IMR-90 (cell line): ENCODE results near the gene ABCC10. TPM values are rescaled to one million over a fixed set of nuclear protein-coding genes. Genes with fewer than 3 reads are reported as not detected.
A peak's percentile ranks its signal among the peaks of the same experiment; 100 is the strongest.

Experiments used
- ATAC-seq: fragments of 200-7000 bp; cut with Tn5 transposase; 2 replicates; pipeline ENCODE4 v1.9.1; 2020; ENCODE audit warnings: low read depth, mild to moderate bottlenecking, moderate library complexity
- BruUV-seq: library from RNA; stranded (reverse); fragments of 400-500 nt; replicated peaks from 2 replicates; lab custom pipeline; 2021; lab: Mats Ljungman, UMichigan
- CTCF ChIA-PET: fragments of 300-600 bp; formaldehyde crosslinking; extraction: SDS; loops from one replicate; lab custom pipeline; 2021; ENCODE audit warnings: antibody characterized with exemption; lab: Yijun Ruan, JAX
- POLR2A ChIA-PET: fragments of 300-600 bp; sonication (Branson Sonifier 250); formaldehyde crosslinking; loops from one replicate; lab custom pipeline; 2022; ENCODE audit warnings: antibody characterized with exemption; ENCODE audit not compliant: unreplicated experiment; lab: Charles Lee
- DNase-seq: peaks from one replicate; pipeline ENCODE4 v3.0.0; 2013
- H2AFZ ChIP-seq: replicated peaks from 2 replicates; pipeline ENCODE3; 2013; ENCODE audit warnings: low read length, mild to moderate bottlenecking; ENCODE audit not compliant: poor library complexity
- H2AK5ac ChIP-seq: 2 replicates; pipeline ENCODE4 v1.6.1; 2013; ENCODE audit warnings: low read depth, low read length, inconsistent platforms
- H2AK9ac ChIP-seq: replicated peaks from 2 replicates; pipeline ENCODE3; 2013; ENCODE audit warnings: mild to moderate bottlenecking, low read depth, low read length, moderate library complexity; ENCODE audit not compliant: poor library complexity
- H2BK120ac ChIP-seq: 2 replicates; pipeline ENCODE4 v1.6.1; 2013; ENCODE audit warnings: low read depth, low read length, inconsistent platforms
- H2BK15ac ChIP-seq: 3 replicates; pipeline ENCODE4 v1.6.1; 2013; ENCODE audit warnings: low read depth, low read length, inconsistent platforms
- H2BK20ac ChIP-seq: 2 replicates; pipeline ENCODE4 v1.6.1; 2013; ENCODE audit warnings: low read depth, mild to moderate bottlenecking, inconsistent platforms, low read length, moderate library complexity
- H2BK5ac ChIP-seq: 2 replicates; pipeline ENCODE4 v1.6.1; 2013; ENCODE audit warnings: mild to moderate bottlenecking, low read depth, low read length, inconsistent platforms; ENCODE audit not compliant: poor library complexity, severe bottlenecking
- H3K14ac ChIP-seq: replicated peaks from 2 replicates; pipeline ENCODE4 v1.6.1; 2013; ENCODE audit warnings: low read depth, low read length, inconsistent platforms
- H3K18ac ChIP-seq: 2 replicates; pipeline ENCODE4 v1.6.1; 2013; ENCODE audit warnings: low read depth, low read length, control low read depth
- H3K23ac ChIP-seq: 2 replicates; pipeline ENCODE4 v1.6.1; 2013; ENCODE audit warnings: low read depth, low read length, inconsistent platforms
- H3K27ac ChIP-seq: 2 replicates; pipeline ENCODE4 v1.5.1; 2013; ENCODE audit warnings: mild to moderate bottlenecking, control low read depth, low read length; ENCODE audit not compliant: insufficient read depth
- H3K27me3 ChIP-seq: 2 replicates; pipeline ENCODE4 v1.6.1; 2013; ENCODE audit warnings: low read length; ENCODE audit not compliant: control insufficient read depth, insufficient read depth
- H3K36me3 ChIP-seq: 2 replicates; pipeline ENCODE4 v1.6.1; 2013; ENCODE audit warnings: low read length, mixed read lengths; ENCODE audit not compliant: control insufficient read depth, insufficient read depth
- H3K4ac ChIP-seq: 2 replicates; pipeline ENCODE4 v1.6.1; 2013; ENCODE audit warnings: low read depth, low read length, inconsistent platforms
- H3K4me1 ChIP-seq: 2 replicates; pipeline ENCODE4 v1.6.1; 2013; ENCODE audit warnings: low read length, mixed read lengths; ENCODE audit not compliant: control insufficient read depth, insufficient read depth
- H3K4me2 ChIP-seq: 2 replicates; pipeline ENCODE4 v1.6.1; 2013; ENCODE audit warnings: low read depth, mild to moderate bottlenecking, control low read depth, low read length, moderate library complexity
- H3K4me3 ChIP-seq: 2 replicates; pipeline ENCODE4 v1.5.1; 2013; ENCODE audit warnings: low read depth, mild to moderate bottlenecking, control low read depth, low read length, moderate library complexity; ENCODE audit not compliant: insufficient read depth
- H3K56ac ChIP-seq: 2 replicates; pipeline ENCODE4 v1.6.1; 2013; ENCODE audit warnings: low read length, inconsistent platforms; ENCODE audit not compliant: insufficient read depth; ENCODE audit errors: extremely low read depth
- H3K79me1 ChIP-seq, 2 experiments: 2 replicates each; pipeline ENCODE4 v1.6.1; 2013; ENCODE audit warnings: low read length in 2 of 2, inconsistent platforms in 1 of 2, low read depth in 1 of 2
- H3K9ac ChIP-seq: 2 replicates; pipeline ENCODE4 v1.6.1; 2013; ENCODE audit warnings: low read depth, low read length, control low read depth
- H3K9me1 ChIP-seq: 2 replicates; pipeline ENCODE4 v1.6.1; 2013; ENCODE audit warnings: low read length, inconsistent platforms; ENCODE audit not compliant: insufficient read depth
- H3K9me3 ChIP-seq: 2 replicates; pipeline ENCODE4 v1.6.1; 2013; ENCODE audit warnings: low read length; ENCODE audit not compliant: control insufficient read depth, insufficient read depth
- H4K20me1 ChIP-seq: 2 replicates; pipeline ENCODE4 v1.6.1; 2013; ENCODE audit warnings: low read length, inconsistent platforms; ENCODE audit not compliant: insufficient read depth
- H4K5ac ChIP-seq: 2 replicates; pipeline ENCODE4 v1.6.1; 2013; ENCODE audit warnings: mild to moderate bottlenecking, low read depth, low read length, control low read depth
- H4K8ac ChIP-seq, 2 experiments: 2 replicates each; pipeline ENCODE4 v1.6.1; 2013; ENCODE audit warnings: low read depth in 2 of 2, low read length in 2 of 2, control low read depth in 1 of 2, inconsistent platforms in 1 of 2
- H4K91ac ChIP-seq: 2 replicates; pipeline ENCODE4 v1.6.1; 2013; ENCODE audit warnings: low read depth, low read length, inconsistent platforms; ENCODE audit not compliant: insufficient read depth
- BHLHE40 ChIP-seq: fragments of 150-350 bp; IDR thresholded peaks from 2 replicates; pipeline ENCODE4 v1.6.1; 2016; ENCODE audit warnings: mild to moderate bottlenecking, low read depth, low read length
- CEBPB ChIP-seq: IDR thresholded peaks from 2 replicates; pipeline ENCODE4 v1.6.1; 2012; ENCODE audit warnings: low read depth, low read length, improper control_type of control experiment
- CHD1 ChIP-seq: IDR thresholded peaks from 2 replicates; pipeline ENCODE4 v1.6.1; 2012; ENCODE audit warnings: low read depth, low read length, improper control_type of control experiment
- FOS ChIP-seq: fragments of 150-350 bp; IDR thresholded peaks from 2 replicates; pipeline ENCODE4 v1.6.1; 2016; ENCODE audit warnings: low read depth, low read length
- MAFK ChIP-seq: IDR thresholded peaks from 2 replicates; pipeline ENCODE4 v1.6.1; 2012; ENCODE audit warnings: low read depth, low read length, improper control_type of control experiment
- MAZ ChIP-seq: IDR thresholded peaks from 2 replicates; pipeline ENCODE4 v1.6.1; 2012; ENCODE audit warnings: low read depth, mild to moderate bottlenecking, low read length, improper control_type of control experiment, moderate library complexity, borderline replicate concordance
- MXI1 ChIP-seq: IDR thresholded peaks from 2 replicates; pipeline ENCODE4 v1.6.1; 2012; ENCODE audit warnings: low read depth, mild to moderate bottlenecking, low read length, moderate library complexity, borderline replicate concordance
- NFE2L2 ChIP-seq: fragments of 150-350 bp; IDR thresholded peaks from 2 replicates; pipeline ENCODE4 v1.6.1; 2016; ENCODE audit warnings: low read depth, mild to moderate bottlenecking, low read length
- POLR2A ChIP-seq: IDR thresholded peaks from 2 replicates; pipeline ENCODE4 v1.6.1; 2012; ENCODE audit warnings: mild to moderate bottlenecking, low read depth, low read length
- RAD21 ChIP-seq: IDR thresholded peaks from 2 replicates; pipeline ENCODE4 v1.6.1; 2012; ENCODE audit warnings: low read length, improper control_type of control experiment
- RCOR1 ChIP-seq: IDR thresholded peaks from 2 replicates; pipeline ENCODE4 v1.6.1; 2012; ENCODE audit warnings: mild to moderate bottlenecking, low read length, improper control_type of control experiment; ENCODE audit not compliant: insufficient replicate concordance
- RFX5 ChIP-seq: IDR thresholded peaks from 2 replicates; pipeline ENCODE4 v1.8.0; 2012; ENCODE audit warnings: low read depth, mild to moderate bottlenecking, low read length, moderate library complexity
- SMC3 ChIP-seq: fragments of 150-350 bp; IDR thresholded peaks from 2 replicates; pipeline ENCODE4 v1.6.1; 2016; ENCODE audit warnings: low read depth, mild to moderate bottlenecking, antibody characterized with exemption, low read length, moderate library complexity
- WGBS, 2 experiments: methylation state at CpG; one replicate each; pipeline versions ENCODE4 v1.1.5 to v1.1.7; 2013; ENCODE audit warnings: missing lambda C conversion rate in 2 of 2; ENCODE audit not compliant: insufficient read length in 1 of 2; ENCODE audit errors: extremely low coverage in 2 of 2; 5-methylcytosine and 5-hydroxymethylcytosine counted together
- dilution Hi-C: fragments of 300-500 bp; cut with HindIII; formaldehyde crosslinking; loops from one replicate; pipeline ENCODE4 v1.14.3; 2018; ENCODE audit warnings: low sequenced_read_pairs; ENCODE audit not compliant: unreplicated experiment
- in situ Hi-C: fragments of 300-500 bp; cut with MboI; formaldehyde crosslinking; loops from 3 replicates; pipeline ENCODE4 v1.14.3; 2019; ENCODE audit warnings: low sequenced_read_pairs, inconsistent platforms, mixed read lengths
- intact Hi-C: fragments of 100-400 bp; cut with micrococcal nuclease; formaldehyde crosslinking; loops from 2 replicates; pipeline ENCODE4 v1.10.0; 2022
- polyA plus RNA-seq, 3 experiments: library from polyadenylated mRNA; depleted of rRNA; stranded (reverse); fragments of >200 nt; gene quantifications; 2 replicates each; pipeline ENCODE4 v1.2.3, GENCODE V29; 2012; ENCODE audit warnings: low replicate concordance in 1 of 3
- total RNA-seq: library from RNA; depleted of rRNA; stranded (reverse); fragments of >200 nt; gene quantifications from 2 replicates; pipeline ENCODE4 v1.2.3, GENCODE V29; 2012
- TF ChIP-seq, protein P1 (sequence below): fragments of 150-350 bp; IDR thresholded peaks from 2 replicates; pipeline ENCODE4 v1.6.1; 2017; ENCODE audit warnings: mild to moderate bottlenecking, antibody characterized with exemption, low read length, low read depth
- TF ChIP-seq, protein P2 (sequence below): fragments of 150-350 bp; IDR thresholded peaks from 2 replicates; pipeline ENCODE4 v1.6.1; 2016; ENCODE audit warnings: low read depth, mild to moderate bottlenecking, low read length, moderate library complexity, borderline replicate concordance
- TF ChIP-seq, protein P3 (sequence below): conservative IDR thresholded peaks from 2 replicates; pipeline ENCODE4 v1.5.1; 2012; ENCODE audit warnings: mild to moderate bottlenecking, low read depth, low read length, improper control_type of control experiment

ABCC10 gene
- total and polyA plus RNA-seq, 2 of the 4 experiments (the other 2 are of a cell fraction): 7.0 to 26.3 TPM

DNA sequence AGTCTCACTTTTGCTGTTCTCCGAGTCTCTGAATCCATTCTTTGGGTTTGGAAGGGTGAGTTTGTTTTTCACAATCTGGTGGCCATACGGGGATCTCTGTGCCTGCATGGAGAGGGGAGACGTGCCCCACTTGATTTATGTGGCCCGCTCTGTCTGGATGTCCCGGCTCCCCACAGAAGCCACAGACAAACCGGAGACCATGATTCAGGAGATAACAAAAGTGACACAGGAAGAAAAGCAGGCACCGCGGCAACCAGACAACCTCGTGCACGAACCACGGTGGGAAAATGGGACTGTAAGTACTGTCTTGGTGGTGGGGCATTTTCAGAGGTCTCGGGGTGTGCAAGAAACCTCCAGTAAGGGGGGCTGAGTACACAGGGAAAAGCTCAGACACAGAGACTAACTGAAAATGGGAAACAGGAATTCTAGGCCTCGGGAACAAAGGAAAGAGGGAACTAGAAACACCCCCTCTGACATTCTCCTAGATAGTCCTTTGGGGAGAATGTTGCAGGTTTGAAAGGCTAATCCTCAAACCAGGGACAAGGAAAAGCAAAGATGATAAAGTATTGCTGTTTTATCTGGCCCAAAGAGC lies 35.8 kb upstream of the ABCC10 start:
- Histone ChIP-seq H3K27me3 (peaks cover 31% of the 10 kb centered on the region), H2BK5ac (no peak overlapping the region), H3K79me1 (no peaks in the 10 kb centered on the region), H3K4me2 (no peak overlapping the region), H2AFZ (peak overlapping the region; percentile 72), H4K8ac (no peak overlapping the region), H2AK9ac (no peak overlapping the region), H4K5ac (no peak overlapping the region), H2BK20ac (no peak overlapping the region), H3K9me3 (no peaks in the 10 kb centered on the region), H3K9me1 (no peaks in the 10 kb centered on the region), H4K91ac (no peak overlapping the region), H3K4ac (no peak overlapping the region), H2BK15ac (no peak overlapping the region), H3K27ac (no peak overlapping the region), H3K18ac (no peak overlapping the region), H2BK120ac (no peak overlapping the region), H3K56ac (no peak overlapping the region), H3K23ac (no peak overlapping the region), H2AK5ac (no peak overlapping the region), H3K14ac (no peak overlapping the region), H4K20me1 (no peaks in the 10 kb centered on the region), H3K36me3 (no peaks in the 10 kb centered on the region), H3K4me1 (no peaks in the 10 kb centered on the region), H3K9ac (no peak overlapping the region), H3K4me3 (no peak overlapping the region)
- ChIA-PET CTCF (no interaction called here), POLR2A (no interaction called here)
- dilution Hi-C loops: no loop called here
- no CpG with 5 or more reads among the region's 13 CpGs for WGBS, 2 experiments
- ATAC-seq (no peak), DNase-seq (no peak)
- intact Hi-C loops: no loop called here
- in situ Hi-C loops: no loop called here
- TF ChIP-seq RFX5 (no peak), RAD21 (no peak), NFE2L2 (no peak), BHLHE40 (no peak), RCOR1 (no peak), SMC3 (no peak), POLR2A (no peak), FOS (no peak), MAFK (no peak), MAZ (no peak), CHD1 (no peak), MXI1 (no peak), CEBPB (no peak)
- TF ChIP-seq, protein P1, sequence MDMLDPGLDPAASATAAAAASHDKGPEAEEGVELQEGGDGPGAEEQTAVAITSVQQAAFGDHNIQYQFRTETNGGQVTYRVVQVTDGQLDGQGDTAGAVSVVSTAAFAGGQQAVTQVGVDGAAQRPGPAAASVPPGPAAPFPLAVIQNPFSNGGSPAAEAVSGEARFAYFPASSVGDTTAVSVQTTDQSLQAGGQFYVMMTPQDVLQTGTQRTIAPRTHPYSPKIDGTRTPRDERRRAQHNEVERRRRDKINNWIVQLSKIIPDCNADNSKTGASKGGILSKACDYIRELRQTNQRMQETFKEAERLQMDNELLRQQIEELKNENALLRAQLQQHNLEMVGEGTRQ: no peak
- TF ChIP-seq, protein P2, sequence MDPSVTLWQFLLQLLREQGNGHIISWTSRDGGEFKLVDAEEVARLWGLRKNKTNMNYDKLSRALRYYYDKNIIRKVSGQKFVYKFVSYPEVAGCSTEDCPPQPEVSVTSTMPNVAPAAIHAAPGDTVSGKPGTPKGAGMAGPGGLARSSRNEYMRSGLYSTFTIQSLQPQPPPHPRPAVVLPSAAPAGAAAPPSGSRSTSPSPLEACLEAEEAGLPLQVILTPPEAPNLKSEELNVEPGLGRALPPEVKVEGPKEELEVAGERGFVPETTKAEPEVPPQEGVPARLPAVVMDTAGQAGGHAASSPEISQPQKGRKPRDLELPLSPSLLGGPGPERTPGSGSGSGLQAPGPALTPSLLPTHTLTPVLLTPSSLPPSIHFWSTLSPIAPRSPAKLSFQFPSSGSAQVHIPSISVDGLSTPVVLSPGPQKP: no peak
- TF ChIP-seq, protein P3, sequence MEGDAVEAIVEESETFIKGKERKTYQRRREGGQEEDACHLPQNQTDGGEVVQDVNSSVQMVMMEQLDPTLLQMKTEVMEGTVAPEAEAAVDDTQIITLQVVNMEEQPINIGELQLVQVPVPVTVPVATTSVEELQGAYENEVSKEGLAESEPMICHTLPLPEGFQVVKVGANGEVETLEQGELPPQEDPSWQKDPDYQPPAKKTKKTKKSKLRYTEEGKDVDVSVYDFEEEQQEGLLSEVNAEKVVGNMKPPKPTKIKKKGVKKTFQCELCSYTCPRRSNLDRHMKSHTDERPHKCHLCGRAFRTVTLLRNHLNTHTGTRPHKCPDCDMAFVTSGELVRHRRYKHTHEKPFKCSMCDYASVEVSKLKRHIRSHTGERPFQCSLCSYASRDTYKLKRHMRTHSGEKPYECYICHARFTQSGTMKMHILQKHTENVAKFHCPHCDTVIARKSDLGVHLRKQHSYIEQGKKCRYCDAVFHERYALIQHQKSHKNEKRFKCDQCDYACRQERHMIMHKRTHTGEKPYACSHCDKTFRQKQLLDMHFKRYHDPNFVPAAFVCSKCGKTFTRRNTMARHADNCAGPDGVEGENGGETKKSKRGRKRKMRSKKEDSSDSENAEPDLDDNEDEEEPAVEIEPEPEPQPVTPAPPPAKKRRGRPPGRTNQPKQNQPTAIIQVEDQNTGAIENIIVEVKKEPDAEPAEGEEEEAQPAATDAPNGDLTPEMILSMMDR: no peak
- no TSS peak for BruUV-seq
